Liver (tissue), 9 donors: Measurements from ENCODE around the gene CUL5. TPM values are rescaled to one million over a fixed set of nuclear protein-coding genes. Genes with fewer than 3 reads are reported as not detected.

Source experiments
- DNase-seq: peaks from one replicate; pipeline ENCODE4 v3.0.0-alpha.2; 2017; ENCODE audit warnings: low spot score
- H3K27ac ChIP-seq, 2 donors: one replicate each; pipeline ENCODE4 v1.7.0; 2013; ENCODE audit warnings: inconsistent platforms in 2 of 2, low read length in 2 of 2, control low read depth in 1 of 2, low read depth in 1 of 2, mild to moderate bottlenecking in 1 of 2
- H3K27me3 ChIP-seq, 4 donors: one replicate each; pipeline versions ENCODE4 v1.6.1 to v1.7.0; 2013; ENCODE audit warnings: low read length in 3 of 4, inconsistent platforms in 1 of 4, mild to moderate bottlenecking in 1 of 4, moderate library complexity in 1 of 4; ENCODE audit not compliant: control insufficient read depth in 4 of 4, insufficient read depth in 4 of 4
- H3K36me3 ChIP-seq, 4 donors: one replicate each; pipeline versions ENCODE4 v1.6.1 to v1.7.0; 2013; ENCODE audit warnings: low read length in 3 of 4, mild to moderate bottlenecking in 3 of 4, low read depth in 1 of 4, moderate library complexity in 1 of 4; ENCODE audit not compliant: control insufficient read depth in 4 of 4, insufficient read depth in 3 of 4
- H3K4me1 ChIP-seq, 4 donors: one replicate each; pipeline versions ENCODE4 v1.6.1 to v1.7.0; 2013; ENCODE audit warnings: low read length in 3 of 4, mild to moderate bottlenecking in 3 of 4, moderate library complexity in 1 of 4; ENCODE audit not compliant: control insufficient read depth in 4 of 4, insufficient read depth in 4 of 4
- H3K4me3 ChIP-seq, 3 donors: one replicate each; pipeline versions ENCODE4 v1.6.1 to v1.7.0; 2013; ENCODE audit warnings: low read length in 3 of 3, control low read depth in 1 of 3, low read depth in 1 of 3, mild to moderate bottlenecking in 1 of 3
- H3K9ac ChIP-seq, 2 donors: one replicate each; pipeline ENCODE4 v1.7.0; 2013; ENCODE audit warnings: low read length in 2 of 2, mild to moderate bottlenecking in 2 of 2, moderate library complexity in 2 of 2, control low read depth in 1 of 2, low read depth in 1 of 2
- H3K9me3 ChIP-seq, 4 donors: one replicate each; pipeline versions ENCODE4 v1.6.1 to v1.7.0; 2013; ENCODE audit warnings: low read length in 3 of 4; ENCODE audit not compliant: control insufficient read depth in 4 of 4
- EGR1 ChIP-seq, 2 donors: IDR thresholded peaks; 2 replicates each; pipeline ENCODE4 v1.6.1; 2016 to 2018; ENCODE audit warnings: antibody characterized with exemption in 2 of 2, low read depth in 2 of 2
- FOXA1 ChIP-seq: IDR thresholded peaks from 2 replicates; pipeline ENCODE4 v1.6.1; 2016; ENCODE audit warnings: antibody characterized with exemption
- GABPA ChIP-seq, 2 donors: IDR thresholded peaks in 1 of 2; conservative IDR thresholded peaks in 1 of 2; 2 replicates each; pipeline ENCODE4 v1.6.1; 2016; ENCODE audit warnings: antibody characterized with exemption in 2 of 2, mild to moderate bottlenecking in 1 of 2, moderate library complexity in 1 of 2
- HNF4G ChIP-seq: IDR thresholded peaks from 2 replicates; pipeline ENCODE4 v1.6.1; 2016; ENCODE audit warnings: antibody characterized with exemption
- JUND ChIP-seq, 2 donors: IDR thresholded peaks; 2 replicates each; pipeline ENCODE4 v1.6.1; 2016; ENCODE audit warnings: antibody characterized with exemption in 2 of 2
- NR2F2 ChIP-seq: IDR thresholded peaks from 2 replicates; pipeline ENCODE4 v1.6.1; 2016; ENCODE audit warnings: antibody characterized with exemption
- RAD21 ChIP-seq, 2 donors: IDR thresholded peaks; 2 replicates each; pipeline ENCODE4 v1.6.1; 2016; ENCODE audit warnings: antibody characterized with exemption in 2 of 2, mild to moderate bottlenecking in 2 of 2
- SP1 ChIP-seq: IDR thresholded peaks from 2 replicates; pipeline ENCODE4 v1.6.1; 2018; ENCODE audit warnings: antibody characterized with exemption, mild to moderate bottlenecking
- TAF1 ChIP-seq: conservative IDR thresholded peaks from 2 replicates; pipeline ENCODE4 v1.6.1; 2016; ENCODE audit warnings: antibody characterized with exemption, mild to moderate bottlenecking
- YY1 ChIP-seq: IDR thresholded peaks from 2 replicates; pipeline ENCODE4 v1.6.1; 2016; ENCODE audit warnings: antibody characterized with exemption, mild to moderate bottlenecking
- whole genome bisulfite sequencing: extraction: QIAGEN DNeasy Blood & Tissue Kit; methylation state at CpG from one replicate; pipeline ENCODE4 v1.1.7; 2013; 5-methylcytosine and 5-hydroxymethylcytosine counted together
- polyA plus RNA-seq, 2 donors: library from polyadenylated mRNA; stranded (reverse) in 1 of 2; unstranded in 1 of 2; fragments of 200-250 nt in 1 of 2; fragments of >200 nt in 1 of 2; fragmentation: Nextera tagmentation in 1 of 2; extraction: Ambion mirVana in 1 of 2; gene quantifications; one replicate each; pipeline versions ENCODE4 v1.2.1 to v1.2.3, GENCODE V29; 2013 to 2015
- total RNA-seq, 2 donors: library from RNA; depleted of rRNA; stranded (reverse); fragments of >200 nt; gene quantifications; one replicate each; pipeline ENCODE4 v1.2.3, GENCODE V29; 2014
- TF ChIP-seq, protein P1 (sequence below): IDR thresholded peaks from 2 replicates; pipeline ENCODE4 v1.6.1; 2016; ENCODE audit warnings: antibody characterized with exemption
- TF ChIP-seq, protein P2 (sequence below): IDR thresholded peaks from 2 replicates; pipeline ENCODE4 v1.6.1; 2016; ENCODE audit warnings: antibody characterized with exemption
- TF ChIP-seq, protein P3 (sequence below): IDR thresholded peaks from 2 replicates; pipeline ENCODE4 v1.6.1; 2016; ENCODE audit warnings: antibody characterized with exemption
- TF ChIP-seq, protein P4 (sequence below): IDR thresholded peaks from 2 replicates; pipeline ENCODE4 v1.6.1; 2016; ENCODE audit warnings: antibody characterized with exemption, mild to moderate bottlenecking
- donor health status: healthy.
- donor health status: healthy.
- donor health status: healthy.
- donor health status: healthy.
- donor health status: healthy.

Gene CUL5
- total and polyA plus RNA-seq, 4 donors = 5.6 to 21.1 (median 12.9) TPM

DNA sequence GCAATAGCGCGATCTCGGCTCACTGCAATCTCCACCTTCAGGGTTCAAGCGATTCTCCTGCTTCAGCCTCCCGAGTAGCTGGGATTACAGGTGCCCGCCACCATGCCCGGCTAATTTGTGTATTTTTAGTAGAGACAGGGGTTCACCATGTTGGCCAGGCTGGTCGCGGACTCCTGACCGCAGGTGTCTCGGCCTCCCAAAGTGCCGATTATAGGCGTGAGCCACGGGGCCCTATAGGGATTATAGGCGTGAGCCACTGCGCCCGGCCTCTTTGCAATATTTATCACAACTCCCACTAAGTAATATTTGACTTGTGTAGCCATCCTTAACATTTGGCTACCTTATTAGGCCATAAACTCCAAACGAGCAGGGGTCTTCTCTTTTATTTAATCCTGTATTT lies 879 bp upstream of the CUL5 start:
- Histone ChIP-seq H3K4me3 (no peak overlapping the region), H3K9me3 (no peaks in the 10 kb centered on the region), H3K9ac (no peak overlapping the region), H3K4me1 (peaks cover 3 to 25% (median 18%) of the 10 kb centered on the region in 4 donors), H3K27ac (no peak overlapping the region), H3K27me3 (no peaks in the 10 kb centered on the region), H3K36me3 (no peaks in the 10 kb centered on the region)
- no peak for DNase-seq
- TF ChIP-seq GABPA (IDR thresholded peaks at IDR 0.05 in 1 of 2, conservative IDR thresholded peaks at IDR 0.05 in 1 of 2) (no peak), TAF1 (no peak), RAD21 (IDR thresholded peaks at IDR 0.05) (no peak), EGR1 (IDR thresholded peaks at IDR 0.05; ENCODE audit: low read depth in 2 of 2) (no peak), YY1 (no peak)
- WGBS = 96% methylated on average over 18 of the region's 18 CpGs

DNA sequence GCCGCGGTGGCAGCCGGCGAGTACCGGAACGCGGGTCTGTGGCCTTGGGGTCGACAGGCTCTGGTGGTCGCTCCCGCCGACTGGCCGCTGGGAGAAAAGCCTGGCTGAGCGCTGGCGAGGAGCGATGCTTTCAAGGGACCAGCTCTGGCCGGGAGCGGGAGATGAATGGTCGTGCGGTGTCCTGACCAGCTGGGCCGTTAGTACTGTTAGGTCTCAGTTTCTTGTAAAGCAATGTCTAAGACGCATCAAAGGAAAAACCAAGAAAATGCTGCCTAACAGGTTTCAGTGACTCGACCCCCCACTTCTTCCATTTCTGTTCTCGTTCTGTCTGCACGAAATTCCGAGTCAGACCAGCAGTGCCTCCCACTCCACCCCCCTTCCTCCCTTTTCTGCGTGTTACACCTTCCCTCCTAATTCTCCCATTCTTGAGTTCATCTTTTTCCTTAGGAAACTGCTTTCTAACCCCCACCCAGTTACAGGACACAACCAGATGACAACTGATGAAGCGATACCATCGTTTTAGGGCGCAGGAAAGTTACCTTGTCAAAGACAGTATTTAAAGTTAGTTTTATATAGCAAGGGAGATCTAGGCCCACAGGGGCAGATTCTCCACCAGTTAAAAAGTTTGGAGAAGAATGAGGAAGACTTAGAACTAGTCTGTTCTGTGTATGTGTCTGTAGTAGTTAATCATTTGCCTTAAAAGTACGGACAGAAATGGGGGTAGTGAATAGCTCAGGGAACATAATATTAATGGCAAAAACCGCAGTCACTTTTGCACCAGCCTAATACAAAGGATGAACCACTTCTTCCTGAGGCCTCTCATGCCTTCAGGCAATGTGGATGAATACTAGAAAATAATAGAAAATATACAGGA lies 1.0 kb downstream of the CUL5 start:
- Histone ChIP-seq H3K4me3 (peak overlapping the region; percentile 71 to 84 (median 81)), H3K27me3 (no peaks in the 10 kb centered on the region), H3K36me3 (no peaks in the 10 kb centered on the region), H3K9me3 (no peaks in the 10 kb centered on the region), H3K9ac (peak overlapping the region; percentile 83 to 85), H3K27ac (peak overlapping the region; percentile 88 to 93), H3K4me1 (peaks cover 4 to 29% (median 20%) of the 10 kb centered on the region in 4 donors)
- WGBS = 1% methylated on average over 31 of the region's 31 CpGs
- DNase-seq = no peak
- TF ChIP-seq NR2F2 (no peak), FOXA1 (no peak), YY1 (peak; percentile 13)

DNA sequence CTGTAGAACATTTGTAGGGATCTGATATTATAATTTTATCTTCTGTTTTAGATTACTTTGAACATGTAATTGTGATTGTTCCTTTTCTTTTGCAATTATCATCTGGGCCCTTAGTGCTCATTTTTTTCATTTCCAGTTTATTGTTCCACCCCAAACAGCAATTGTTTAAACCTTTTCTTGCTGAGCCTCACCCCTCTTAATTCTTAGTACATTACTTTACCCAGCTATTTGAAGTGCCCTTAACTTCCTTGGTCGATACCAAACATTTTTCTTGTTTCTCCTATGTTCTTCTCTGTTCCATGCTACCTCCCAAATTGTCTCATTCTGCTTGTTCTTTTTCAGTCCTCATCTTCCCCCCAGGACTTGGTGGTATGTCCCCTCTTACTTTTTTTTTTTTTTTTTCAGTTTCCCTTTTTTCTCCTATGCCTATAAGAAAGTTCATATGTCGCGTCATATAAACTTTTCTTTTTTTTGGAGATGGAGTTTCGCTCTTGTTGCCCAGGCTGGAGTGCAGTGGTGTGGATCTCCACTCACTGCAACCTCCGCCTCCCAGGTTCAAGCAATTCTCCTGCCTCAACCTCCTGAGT lies 3.5 kb downstream of the CUL5 start:
- no peaks in the 10 kb centered on the region for H3K9me3 ChIP-seq
- no peak for DNase-seq
- H3K36me3 ChIP-seq = no peaks in the 10 kb centered on the region
- WGBS = 97% methylated on average over 5 of the region's 5 CpGs
- no peak for TF ChIP-seq YY1
- TF ChIP-seq HNF4G = no peak
- no peak for TF ChIP-seq TAF1
- TF ChIP-seq, protein P1, sequence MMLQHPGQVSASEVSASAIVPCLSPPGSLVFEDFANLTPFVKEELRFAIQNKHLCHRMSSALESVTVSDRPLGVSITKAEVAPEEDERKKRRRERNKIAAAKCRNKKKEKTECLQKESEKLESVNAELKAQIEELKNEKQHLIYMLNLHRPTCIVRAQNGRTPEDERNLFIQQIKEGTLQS = no peak
- TF ChIP-seq FOXA1 = no peak
- no peak for TF ChIP-seq JUND (IDR thresholded peaks at IDR 0.05)
- TF ChIP-seq, protein P2, sequence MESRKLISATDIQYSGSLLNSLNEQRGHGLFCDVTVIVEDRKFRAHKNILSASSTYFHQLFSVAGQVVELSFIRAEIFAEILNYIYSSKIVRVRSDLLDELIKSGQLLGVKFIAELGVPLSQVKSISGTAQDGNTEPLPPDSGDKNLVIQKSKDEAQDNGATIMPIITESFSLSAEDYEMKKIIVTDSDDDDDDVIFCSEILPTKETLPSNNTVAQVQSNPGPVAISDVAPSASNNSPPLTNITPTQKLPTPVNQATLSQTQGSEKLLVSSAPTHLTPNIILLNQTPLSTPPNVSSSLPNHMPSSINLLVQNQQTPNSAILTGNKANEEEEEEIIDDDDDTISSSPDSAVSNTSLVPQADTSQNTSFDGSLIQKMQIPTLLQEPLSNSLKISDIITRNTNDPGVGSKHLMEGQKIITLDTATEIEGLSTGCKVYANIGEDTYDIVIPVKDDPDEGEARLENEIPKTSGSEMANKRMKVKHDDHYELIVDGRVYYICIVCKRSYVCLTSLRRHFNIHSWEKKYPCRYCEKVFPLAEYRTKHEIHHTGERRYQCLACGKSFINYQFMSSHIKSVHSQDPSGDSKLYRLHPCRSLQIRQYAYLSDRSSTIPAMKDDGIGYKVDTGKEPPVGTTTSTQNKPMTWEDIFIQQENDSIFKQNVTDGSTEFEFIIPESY = no peak
- TF ChIP-seq, protein P3, sequence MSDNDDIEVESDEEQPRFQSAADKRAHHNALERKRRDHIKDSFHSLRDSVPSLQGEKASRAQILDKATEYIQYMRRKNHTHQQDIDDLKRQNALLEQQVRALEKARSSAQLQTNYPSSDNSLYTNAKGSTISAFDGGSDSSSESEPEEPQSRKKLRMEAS = no peak
- TF ChIP-seq SP1 = no peak
- TF ChIP-seq, protein P4, sequence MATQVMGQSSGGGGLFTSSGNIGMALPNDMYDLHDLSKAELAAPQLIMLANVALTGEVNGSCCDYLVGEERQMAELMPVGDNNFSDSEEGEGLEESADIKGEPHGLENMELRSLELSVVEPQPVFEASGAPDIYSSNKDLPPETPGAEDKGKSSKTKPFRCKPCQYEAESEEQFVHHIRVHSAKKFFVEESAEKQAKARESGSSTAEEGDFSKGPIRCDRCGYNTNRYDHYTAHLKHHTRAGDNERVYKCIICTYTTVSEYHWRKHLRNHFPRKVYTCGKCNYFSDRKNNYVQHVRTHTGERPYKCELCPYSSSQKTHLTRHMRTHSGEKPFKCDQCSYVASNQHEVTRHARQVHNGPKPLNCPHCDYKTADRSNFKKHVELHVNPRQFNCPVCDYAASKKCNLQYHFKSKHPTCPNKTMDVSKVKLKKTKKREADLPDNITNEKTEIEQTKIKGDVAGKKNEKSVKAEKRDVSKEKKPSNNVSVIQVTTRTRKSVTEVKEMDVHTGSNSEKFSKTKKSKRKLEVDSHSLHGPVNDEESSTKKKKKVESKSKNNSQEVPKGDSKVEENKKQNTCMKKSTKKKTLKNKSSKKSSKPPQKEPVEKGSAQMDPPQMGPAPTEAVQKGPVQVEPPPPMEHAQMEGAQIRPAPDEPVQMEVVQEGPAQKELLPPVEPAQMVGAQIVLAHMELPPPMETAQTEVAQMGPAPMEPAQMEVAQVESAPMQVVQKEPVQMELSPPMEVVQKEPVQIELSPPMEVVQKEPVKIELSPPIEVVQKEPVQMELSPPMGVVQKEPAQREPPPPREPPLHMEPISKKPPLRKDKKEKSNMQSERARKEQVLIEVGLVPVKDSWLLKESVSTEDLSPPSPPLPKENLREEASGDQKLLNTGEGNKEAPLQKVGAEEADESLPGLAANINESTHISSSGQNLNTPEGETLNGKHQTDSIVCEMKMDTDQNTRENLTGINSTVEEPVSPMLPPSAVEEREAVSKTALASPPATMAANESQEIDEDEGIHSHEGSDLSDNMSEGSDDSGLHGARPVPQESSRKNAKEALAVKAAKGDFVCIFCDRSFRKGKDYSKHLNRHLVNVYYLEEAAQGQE = no peak
- TF ChIP-seq NR2F2 = no peak
- H3K27ac ChIP-seq = no peak overlapping the region
- peaks cover 8 to 34% (median 26%) of the 10 kb centered on the region in 4 donors for H3K4me1 ChIP-seq
- H3K9ac ChIP-seq = no peak overlapping the region
- no peak overlapping the region for H3K4me3 ChIP-seq
- no peaks in the 10 kb centered on the region for H3K27me3 ChIP-seq
